Adrenal gland (tissue), 19 donors: ENCODE measurements around the gene ARG1. TPM values are rescaled to one million over a fixed set of nuclear protein-coding genes. Genes with fewer than 3 reads are reported as not detected.
"Not testable (repeated sequence)": the region's sequence is repeated elsewhere in the genome, so short reads cannot be mapped to it uniquely, and the experiment has no call there.

Experiments
- DNase-seq, 7 donors: peaks; one replicate each; pipeline ENCODE4 v3.0.0-alpha.2; 2019 to 2020
- H3K27ac ChIP-seq, 5 donors: fragments of 200-600 bp; sonication (generic) in 4 of 5; 1 replicate in 3 of 5; 2 replicates in 2 of 5; pipeline versions ENCODE4 v1.5.1 to v1.8.0; 2016 to 2020; ENCODE audit warnings: mild to moderate bottlenecking in 1 of 5
- H3K27me3 ChIP-seq: fragments of 200-600 bp; 2 replicates; pipeline ENCODE4 v1.8.0; 2021
- H3K36me3 ChIP-seq, 2 donors: fragments of 200-600 bp; replicated peaks in 1 of 2; 1 replicate in 1 of 2; 2 replicates in 1 of 2; pipeline versions ENCODE4 v1.5.1 to v1.8.0; 2018 to 2022
- H3K4me1 ChIP-seq, 2 donors: fragments of 200-600 bp; replicated peaks in 1 of 2; 1 replicate in 1 of 2; 2 replicates in 1 of 2; pipeline versions ENCODE4 v1.5.1 to v1.8.0; 2018 to 2021
- H3K4me3 ChIP-seq, 4 donors: fragments of 200-600 bp; sonication (generic) in 3 of 4; one replicate each; pipeline ENCODE4 v1.5.1; 2016 to 2018
- H3K9me3 ChIP-seq, 3 donors: fragments of 200-600 bp; sonication (generic) in 1 of 3; replicated peaks in 1 of 3; 1 replicate in 2 of 3; 2 replicates in 1 of 3; pipeline versions ENCODE4 v1.5.1 to v1.8.0; 2016 to 2021
- CTCF ChIP-seq, 6 experiments: fragments of 450-650 bp in 4 of 6; fragments of 200-600 bp in 2 of 6; sonication (generic) in 1 of 6; IDR thresholded peaks; 1 replicate in 5 of 6; 2 replicates in 1 of 6; pipeline versions ENCODE4 v1.5.1 to v1.8.0; 2016 to 2021; ENCODE audit warnings: antibody characterized with exemption in 6 of 6, mild to moderate bottlenecking in 2 of 6, moderate library complexity in 1 of 6
- POLR2A ChIP-seq, 2 donors: fragments of 450-650 bp; IDR thresholded peaks; one replicate each; pipeline ENCODE4 v1.6.1; 2017; ENCODE audit warnings: antibody characterized with exemption in 2 of 2, mild to moderate bottlenecking in 2 of 2, moderate library complexity in 1 of 2
- WGBS, 4 donors: extraction: QIAGEN DNeasy Blood & Tissue Kit in 2 of 4; methylation state at CpG; one replicate each; pipeline versions ENCODE4 v1.1.5 to v1.1.7; 2013 to 2017; 5-methylcytosine and 5-hydroxymethylcytosine counted together
- intact Hi-C, 2 donors: fragments of 100-400 bp; cut with DNase I; formaldehyde crosslinking; loops; one replicate each; pipeline versions ENCODE4 v1.14.1 to v1.15.0; 2022 to 2023
- long read RNA-seq, 10 donors: library from polyadenylated mRNA in 3 of 10; unstranded in 2 of 10; stranded (forward) in 1 of 10; transcript quantifications; one replicate each; pipeline ENCODE4 v2.0.0 and lab custom pipeline, GENCODE V29; 2021 to 2026
- polyA plus RNA-seq, 3 donors: library from polyadenylated mRNA; stranded (reverse); fragments of 200-250 nt in 2 of 3; fragments of 350-450 nt in 1 of 3; fragmentation: Illumina TruSeq in 1 of 3; extraction: RNeasy Lipid Tissue Mini Kit (QIAGEN cat#74804) in 1 of 3; gene quantifications; one replicate each; pipeline ENCODE4 v1.2.3, GENCODE V29; 2013 to 2014
- total RNA-seq, 9 donors: library from RNA; depleted of rRNA in 4 of 9; stranded (reverse); fragments of >200 nt in 4 of 9; fragments of 120-200 nt in 1 of 9; fragmentation: NEBNext Ultra II Directional in 1 of 9; extraction: Animal tissue kit (Norgen Biotek cat#: 25700) in 1 of 9; gene quantifications; one replicate each; pipeline versions ENCODE4 v1.1.0 to v1.2.4, GENCODE V29; 2013 to 2023
- donor health status: healthy with polysubstance abuse.
- donor health status: Bipolar disorder and iron deficiency.
- donor health status: DM: yes; HTN: yes; CAD: no.
- donor health status: DM: no; HTN: no; CAD: no.
- donor health status: DM: no; HTN: no; CAD: no.
- donor health status: DM: yes; HTN: yes; CAD: no.

ARG1 gene
- under 1 TPM in 5 of 9 donors, not detected in 4; 0.28 to 0.68 (median 0.39) TPM for total RNA-seq
- polyA plus RNA-seq: under 1 TPM; 0.20 to 0.64 (median 0.48) TPM
- long read RNA-seq, donor 1: 0 reads
- long read RNA-seq, donor 2: 0 reads
- long read RNA-seq, donor 3: 0 reads
- long read RNA-seq, donor 4: 0 reads
- long read RNA-seq, donor 5: 0 reads
- long read RNA-seq, donor 6: 0 reads
- long read RNA-seq, donor 7: 0 reads
- long read RNA-seq, donor 8, partial matches to known transcripts: 0 of 4 reads
- long read RNA-seq, donor 8, other reads (novel, unspliced or antisense): 0 of 4 reads
- long read RNA-seq, donor 9, partial matches to known transcripts: 0 of 1 reads
- long read RNA-seq, donor 9, other reads (novel, unspliced or antisense): 0 of 1 reads
- long read RNA-seq, donor 10, partial matches to known transcripts: 0 of 1 reads
- long read RNA-seq, donor 10, other reads (novel, unspliced or antisense): 0 of 1 reads

GRCh38 chr6:131572686-131573415 is at the start of gene ARG1:
Gene ARG1, plus strand, starts transcription at chr6:131573226. Its CDS starts 57 bp downstream, at chr6:131573283.
- Histone ChIP-seq H3K36me3 (no peaks in the 10 kb centered on the region), H3K4me1 (no peaks in the 10 kb centered on the region), H3K4me3 (no peak within 1 kb of the TSS), H3K27ac (no peak within 1 kb of the TSS), H3K27me3 (no peaks in the 10 kb centered on the region), H3K9me3 (no peaks in the 10 kb centered on the region)
- WGBS, 4 donors: 91 to 92% (median 92%) methylated on average over 6 of the region's 6 CpGs
- no peak for DNase-seq
- no peak for TF ChIP-seq POLR2A (IDR thresholded peaks at IDR 0.05)
- TF ChIP-seq CTCF (IDR thresholded peaks at IDR 0.05): no peak
- intact Hi-C loops: no loop called here

- Histone ChIP-seq H3K4me1 (no peaks in the 10 kb centered on the region), H3K4me3 (no peak overlapping the region), H3K9me3 (no peaks in the 10 kb centered on the region), H3K27me3 (no peaks in the 10 kb centered on the region), H3K27ac (no peak overlapping the region), H3K36me3 (no peaks in the 10 kb centered on the region)
- intact Hi-C loops: no loop called here
- TF ChIP-seq POLR2A (IDR thresholded peaks at IDR 0.05) (no peak), CTCF (IDR thresholded peaks at IDR 0.05) (no peak)
- 90 to 100% (median 97%) methylated on average over 1 of the region's 1 CpG for WGBS, 4 donors
- no peak for DNase-seq
Measured at GRCh38 chr6:131523988-131524673, 48.9 kb upstream of the ARG1 start.

- no peak overlapping the region for H3K27ac ChIP-seq
- H3K4me1 ChIP-seq: no peaks in the 10 kb centered on the region
- no peaks in the 10 kb centered on the region for H3K27me3 ChIP-seq
- no peak overlapping the region for H3K4me3 ChIP-seq
- no peak for TF ChIP-seq POLR2A (IDR thresholded peaks at IDR 0.05)
- TF ChIP-seq CTCF (IDR thresholded peaks at IDR 0.05): no peak
- 93 to 96% (median 94%) methylated on average over 24 to 25 of the region's 25 CpGs for WGBS, 4 donors
- DNase-seq: no peak
- H3K9me3 ChIP-seq: no peaks in the 10 kb centered on the region
- intact Hi-C loops: no loop called here
- H3K36me3 ChIP-seq: no peaks in the 10 kb centered on the region
Measured at GRCh38 chr6:131524695-131525336, 48.2 kb upstream of the ARG1 start.

GRCh38 chr6:131530936-131531335 is 42.1 kb upstream of the ARG1 start:
- H3K4me1 ChIP-seq, H3K36me3 ChIP-seq, H3K9me3 ChIP-seq, H3K27me3 ChIP-seq, DNase-seq, H3K4me3 ChIP-seq, H3K27ac ChIP-seq: not testable (repeated sequence)
- intact Hi-C loops: loop anchor here (10.0 kb wide), 3 partner anchors 326 to 646 kb away; no protein-coding TSS in a partner anchor
- WGBS, 4 donors: 91 to 93% (median 92%) methylated on average over 5 of the region's 5 CpGs

- H3K27me3 ChIP-seq, H3K4me3 ChIP-seq, H3K4me1 ChIP-seq, H3K9me3 ChIP-seq, H3K27ac ChIP-seq, H3K36me3 ChIP-seq, DNase-seq: not testable (repeated sequence)
- 91 to 96% (median 93%) methylated on average over 7 to 12 of the region's 12 CpGs for WGBS, 4 donors
- intact Hi-C loops: loop anchor here (10.0 kb wide), 3 partner anchors 327 to 647 kb away; no protein-coding TSS in a partner anchor
Measured at GRCh38 chr6:131531681-131532080, 41.3 kb upstream of the ARG1 start.
